Measurements from ENCODE around the gene PLXNB3.
"Not testable (repeated sequence)": the region's sequence is repeated elsewhere in the genome, so short reads cannot be mapped to it uniquely, and the experiment has no call there.

DNA sequence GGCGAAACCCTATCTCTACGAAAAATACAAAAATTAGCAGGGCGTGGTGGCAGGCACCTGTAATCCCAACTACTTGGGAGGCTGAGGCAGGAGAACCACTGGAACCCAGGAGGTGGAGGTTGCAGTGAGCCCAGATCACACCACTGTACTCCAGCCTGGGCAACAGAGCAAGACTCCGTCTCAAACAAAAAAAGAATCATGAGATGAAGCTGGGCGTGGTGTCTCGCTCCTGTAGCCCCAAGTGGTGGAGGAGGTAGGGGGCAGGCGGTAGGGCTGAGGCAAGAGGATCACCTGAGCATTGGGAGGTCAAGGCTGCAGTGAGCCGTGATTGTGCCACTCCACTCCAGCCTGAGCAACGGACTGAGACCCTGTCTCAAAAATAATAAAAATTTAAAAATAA is 54.0 kb downstream of the PLXNB3 start:
- TF ChIP-seq, protein P1, sequence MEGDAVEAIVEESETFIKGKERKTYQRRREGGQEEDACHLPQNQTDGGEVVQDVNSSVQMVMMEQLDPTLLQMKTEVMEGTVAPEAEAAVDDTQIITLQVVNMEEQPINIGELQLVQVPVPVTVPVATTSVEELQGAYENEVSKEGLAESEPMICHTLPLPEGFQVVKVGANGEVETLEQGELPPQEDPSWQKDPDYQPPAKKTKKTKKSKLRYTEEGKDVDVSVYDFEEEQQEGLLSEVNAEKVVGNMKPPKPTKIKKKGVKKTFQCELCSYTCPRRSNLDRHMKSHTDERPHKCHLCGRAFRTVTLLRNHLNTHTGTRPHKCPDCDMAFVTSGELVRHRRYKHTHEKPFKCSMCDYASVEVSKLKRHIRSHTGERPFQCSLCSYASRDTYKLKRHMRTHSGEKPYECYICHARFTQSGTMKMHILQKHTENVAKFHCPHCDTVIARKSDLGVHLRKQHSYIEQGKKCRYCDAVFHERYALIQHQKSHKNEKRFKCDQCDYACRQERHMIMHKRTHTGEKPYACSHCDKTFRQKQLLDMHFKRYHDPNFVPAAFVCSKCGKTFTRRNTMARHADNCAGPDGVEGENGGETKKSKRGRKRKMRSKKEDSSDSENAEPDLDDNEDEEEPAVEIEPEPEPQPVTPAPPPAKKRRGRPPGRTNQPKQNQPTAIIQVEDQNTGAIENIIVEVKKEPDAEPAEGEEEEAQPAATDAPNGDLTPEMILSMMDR (IDR thresholded peaks at IDR 0.05) = not testable (repeated sequence)
- not testable (repeated sequence) for TF ChIP-seq EP300, POLR2AphosphoS5 (IDR thresholded peaks at IDR 0.05)
